SK-MEL-5 (cell line): ENCODE data around the gene MOB3C. TPM values are rescaled to one million over a fixed set of nuclear protein-coding genes. Genes with fewer than 3 reads are reported as not detected.
A peak's percentile ranks its signal among the peaks of the same experiment; 100 is the strongest.
"Not testable (repeated sequence)": the region's sequence is repeated elsewhere in the genome, so short reads cannot be mapped to it uniquely, and the experiment has no call there.

Experiments
- DNase-seq: peaks from one replicate; pipeline ENCODE4 v3.0.0-alpha.2; 2016; ENCODE audit warnings: low read depth, low spot score
- in situ Hi-C: cut with HindIII; loops from 2 replicates; pipeline ENCODE4 v1.10.0; 2016; ENCODE audit warnings: low sequenced_read_pairs, high pct_unique_total_duplicates, low pct_unique_long_range_greater_than_20kb
- polyA plus RNA-seq, 2 experiments: library from polyadenylated mRNA; depleted of rRNA; stranded (reverse); fragments of >200 nt; gene quantifications; 2 replicates each; pipeline ENCODE4 v1.2.3, GENCODE V29; 2015
- total RNA-seq: library from RNA; depleted of rRNA; stranded (reverse); fragments of >200 nt; shearing (Covaris generic); gene quantifications from 2 replicates; pipeline ENCODE4 v1.2.3, GENCODE V29; 2014; rRNA removed

The MOB3C gene
- 4.6 and 4.8 TPM in 2 replicates for total RNA-seq
- 6.1 and 7.4 TPM in 2 replicates for polyA plus RNA-seq (2015; cell fraction: cytosol; rRNA removed)
- polyA plus RNA-seq (2015; cell fraction: nucleus; rRNA removed), result 10.1 and 11.3 TPM in 2 replicates

DNA sequence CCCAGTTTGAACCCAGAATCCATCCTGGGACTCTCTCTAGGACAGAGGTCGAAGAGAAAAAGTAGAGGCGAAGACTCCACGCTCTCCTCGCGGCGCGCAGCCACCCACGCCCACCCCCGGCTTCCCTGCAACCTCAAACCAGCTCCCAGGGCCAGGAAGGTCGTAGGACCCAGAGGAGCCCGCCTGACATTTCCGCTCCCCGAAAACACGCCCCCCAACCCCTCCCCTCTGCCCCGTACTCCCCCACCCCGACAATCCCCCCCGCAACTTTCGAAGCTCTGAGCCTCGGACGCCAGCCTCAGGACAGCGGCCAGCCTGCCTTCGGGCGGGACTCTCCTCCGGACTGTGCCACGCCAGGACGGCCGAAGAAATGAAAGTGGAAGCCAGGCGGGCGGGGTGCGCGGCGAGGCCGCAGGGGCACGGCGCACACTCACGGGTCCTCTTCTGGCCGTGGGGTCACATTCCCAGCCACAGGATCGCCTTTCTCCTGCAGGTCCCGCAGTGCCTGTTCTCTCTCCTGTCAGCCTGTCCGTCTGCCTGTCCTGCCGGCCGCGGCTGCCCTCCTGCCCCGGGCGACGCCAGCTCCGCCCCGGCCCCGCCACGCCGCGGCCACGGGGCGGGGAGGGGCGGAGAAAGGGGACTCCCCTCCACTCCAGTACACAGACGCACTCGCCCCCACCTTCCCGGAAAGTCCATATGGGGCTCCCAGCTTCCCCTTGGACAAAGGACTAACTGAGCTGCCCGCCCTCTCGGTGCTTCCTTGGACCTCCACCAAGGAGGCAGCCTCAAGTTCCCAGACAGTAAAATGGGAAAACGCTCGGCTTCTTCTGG, at the start of gene MOB3C:
MOB3C (minus strand) TSS at position 535 of the 831 bp plus-strand sequence. CDS start 3,490 bp downstream, outside the sequence.
- DNase-seq, result peak; percentile 75
- in situ Hi-C loops, result no loop called here

GRCh38 chr1:46665983-46666382, 49.4 kb upstream of the MOB3C start:
- in situ Hi-C loops, result no loop called here
- no peak for DNase-seq

DNA sequence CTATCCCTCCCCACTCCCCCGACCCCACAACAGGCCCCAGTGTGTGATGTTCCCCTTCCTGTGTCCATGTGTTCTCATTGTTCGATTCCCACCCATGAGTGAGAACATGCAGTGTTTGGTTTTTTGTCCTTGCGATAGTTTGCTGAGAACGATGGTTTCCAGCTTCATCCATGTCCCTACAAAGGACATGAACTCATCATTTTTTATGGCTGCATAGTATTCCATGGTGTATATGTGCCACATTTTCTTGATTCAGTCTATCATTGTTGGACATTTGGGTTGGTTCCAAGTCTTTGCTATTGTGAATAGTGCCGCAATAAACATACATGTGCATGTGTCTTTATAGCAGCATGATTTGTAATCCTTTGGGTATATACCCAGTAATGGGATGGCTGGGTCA, 46.3 kb upstream of the MOB3C start:
- DNase-seq, in situ Hi-C loops: not testable (repeated sequence)

GRCh38 chr1:46660116-46660515, 43.5 kb upstream of the MOB3C start:
- DNase-seq, in situ Hi-C loops: not testable (repeated sequence)

GRCh38 chr1:46659307-46659870, 42.8 kb upstream of the MOB3C start:
- in situ Hi-C loops, result no loop called here
- DNase-seq, result no peak

GRCh38 chr1:46657775-46658174, 41.2 kb upstream of the MOB3C start:
- DNase-seq, result no peak
- in situ Hi-C loops, result no loop called here

DNA sequence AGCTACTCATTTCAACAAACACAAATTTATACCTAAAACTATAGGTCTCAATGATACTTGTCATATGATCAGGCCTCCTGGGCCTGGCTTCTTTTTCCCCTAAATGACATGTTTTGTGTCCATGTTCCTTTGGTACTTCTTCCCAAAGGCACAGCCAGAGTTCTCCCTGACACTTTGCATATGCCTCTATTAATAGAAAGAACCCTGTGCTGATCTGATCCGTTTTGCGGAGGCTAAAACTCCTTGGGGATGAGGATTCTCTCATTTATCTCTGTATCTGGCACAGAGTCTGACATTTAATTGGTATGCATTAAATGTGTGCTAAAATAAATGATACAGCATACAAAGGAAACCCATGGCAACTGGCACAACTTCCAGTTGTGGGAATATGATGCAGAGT, 40.0 kb upstream of the MOB3C start:
- in situ Hi-C loops, result no loop called here
- no peak for DNase-seq

DNA sequence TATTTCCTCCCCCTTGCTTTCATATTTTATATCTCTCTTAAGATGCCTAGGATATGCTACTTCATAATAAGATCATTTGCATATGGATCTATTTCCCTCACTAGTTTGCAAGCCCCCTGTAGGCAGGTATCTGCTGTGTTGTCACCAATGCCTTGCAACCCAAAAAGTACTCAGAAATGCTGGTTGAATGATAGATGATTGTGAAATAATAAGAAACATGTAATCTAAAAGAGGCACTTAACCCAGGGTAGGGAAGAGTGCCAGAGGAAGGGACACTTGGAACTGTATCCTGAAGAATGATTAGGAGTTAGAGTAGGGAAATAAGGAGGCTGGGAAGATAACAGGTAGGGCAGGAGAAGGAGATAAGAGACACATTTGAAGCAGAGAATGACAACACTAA, 39.2 kb upstream of the MOB3C start:
- no peak for DNase-seq
- in situ Hi-C loops, result no loop called here

DNA sequence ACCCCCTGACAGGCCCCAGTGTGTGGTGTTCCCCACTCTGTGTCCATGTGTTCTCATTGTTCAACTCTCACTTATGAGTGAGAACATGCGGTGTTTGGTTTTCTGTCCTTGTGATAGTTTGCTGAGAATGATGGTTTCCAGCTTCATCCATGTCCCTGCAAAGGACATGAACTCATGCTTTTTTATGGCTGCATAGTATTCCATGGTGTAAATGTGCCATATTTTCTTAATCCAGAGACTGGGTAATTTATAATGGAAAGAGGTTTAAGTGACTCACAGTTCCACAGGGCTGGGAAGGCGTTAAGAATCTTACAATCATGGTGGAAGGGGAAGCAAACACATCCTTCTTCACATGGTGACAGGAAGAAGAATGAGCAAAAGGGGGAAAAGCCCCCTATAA, 38.1 kb upstream of the MOB3C start:
- DNase-seq, in situ Hi-C loops: not testable (repeated sequence)

DNA sequence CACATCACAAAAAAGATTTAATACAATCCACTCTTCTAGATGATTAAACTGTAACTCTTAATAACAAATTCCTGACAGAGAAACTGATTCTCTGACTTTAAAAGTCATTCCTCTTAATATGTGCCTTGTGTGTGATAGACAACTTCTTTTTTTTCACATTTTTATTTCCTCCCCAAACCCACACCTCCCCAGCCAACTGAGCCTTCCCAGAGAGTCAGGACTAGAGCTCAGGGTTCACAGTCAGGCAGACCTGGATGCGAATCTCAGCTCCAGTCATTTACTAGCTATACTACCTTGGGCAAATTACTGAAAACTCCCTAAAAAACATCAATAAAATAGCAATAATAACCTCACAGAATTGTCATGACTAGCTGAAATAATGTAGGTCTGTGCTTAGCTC, 37.4 kb upstream of the MOB3C start:
- in situ Hi-C loops, result no loop called here
- DNase-seq, result no peak

- in situ Hi-C loops, result no loop called here
- DNase-seq, result no peak
These were observed 36.9 kb upstream of the MOB3C start for GRCh38 chr1:46653405-46653958.

GRCh38 chr1:46652321-46653100, 35.9 kb upstream of the MOB3C start:
- DNase-seq, result no peak
- in situ Hi-C loops, result no loop called here

GRCh38 chr1:46651152-46651551, 34.5 kb upstream of the MOB3C start:
- in situ Hi-C loops, DNase-seq: not testable (repeated sequence)

- no peak for DNase-seq
- in situ Hi-C loops, result no loop called here
These were observed 33.9 kb upstream of the MOB3C start for GRCh38 chr1:46650491-46650890.

DNA sequence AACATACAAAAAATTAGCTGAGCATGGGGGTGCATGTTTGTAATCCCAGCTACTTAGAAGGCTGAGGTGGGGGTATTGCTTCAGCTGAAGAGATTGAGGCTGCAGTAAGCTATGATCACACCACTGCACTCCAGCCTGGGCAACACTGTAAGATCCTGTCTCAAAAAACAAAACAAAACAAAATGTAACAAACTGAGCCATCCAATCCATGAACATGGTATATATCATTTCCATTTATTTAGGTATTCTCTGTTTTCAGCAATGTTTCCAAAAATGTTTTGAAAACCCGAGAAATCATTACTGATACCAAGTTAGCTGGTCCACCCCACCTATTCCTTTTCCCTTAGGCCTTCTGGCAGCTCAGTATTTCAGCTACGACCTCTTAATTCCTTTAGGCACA, 33.2 kb upstream of the MOB3C start:
- in situ Hi-C loops, result no loop called here
- no peak for DNase-seq

DNA sequence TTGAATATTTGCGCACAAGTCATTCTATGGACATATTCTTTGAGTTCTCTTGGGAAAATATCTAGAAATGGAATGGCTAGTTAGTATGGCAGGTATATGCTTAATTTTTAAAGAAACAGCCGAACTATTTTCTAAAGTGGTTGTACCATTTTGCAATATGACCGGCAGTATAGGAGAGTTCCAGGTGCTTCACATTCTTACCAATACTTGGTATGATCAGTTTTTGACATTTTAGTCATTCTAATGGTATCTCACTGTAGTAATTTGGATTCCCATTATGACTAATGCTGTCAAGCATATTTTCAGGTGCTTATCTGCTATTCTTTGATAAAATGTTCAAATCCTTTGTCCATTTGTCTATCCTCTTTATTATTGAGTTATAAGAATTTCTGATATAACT, 31.0 kb upstream of the MOB3C start:
- DNase-seq, result no peak
- in situ Hi-C loops, result no loop called here

GRCh38 chr1:46646844-46647243, 30.2 kb upstream of the MOB3C start:
- in situ Hi-C loops, result no loop called here
- DNase-seq, result peak; percentile 28

DNA sequence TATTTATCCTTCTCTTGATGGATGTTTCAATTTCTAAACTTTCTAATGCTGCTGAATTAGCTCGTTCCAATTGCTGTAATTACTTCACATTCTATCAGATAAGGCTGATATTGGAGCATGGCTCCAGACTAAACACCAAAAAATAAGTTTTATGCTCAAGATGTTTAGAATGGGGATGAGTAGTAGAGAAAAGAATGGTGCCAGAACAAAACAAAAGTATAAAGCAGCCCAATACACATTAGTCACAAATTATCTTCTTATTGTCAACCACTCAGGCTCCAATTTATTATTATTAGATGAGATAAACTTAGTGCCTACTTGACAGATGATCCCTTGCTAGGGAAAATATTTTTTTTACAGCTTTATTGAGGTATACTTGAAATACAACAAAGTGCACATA, 29.7 kb upstream of the MOB3C start:
- in situ Hi-C loops, result no loop called here
- DNase-seq, result no peak
